ENCODE results near the gene PDE4C. TPM values are rescaled to one million over a fixed set of nuclear protein-coding genes. Genes with fewer than 3 reads are reported as not detected.

The PDE4C gene
- polyA plus RNA-seq, 1 donor from 2014 or later = 1.6 TPM

GRCh38 chr19:18252370-18252717, 26.1 kb upstream of the PDE4C start:
- no peak for TF ChIP-seq MXI1 (conservative IDR thresholded peaks at IDR 0.05; ENCODE audit: poor library complexity, severe bottlenecking)
- no peak for TF ChIP-seq EP300 (conservative IDR thresholded peaks at IDR 0.05; ENCODE audit: poor library complexity, severe bottlenecking)
- TF ChIP-seq REST (IDR thresholded peaks at IDR 0.05; ENCODE audit: borderline replicate concordance) = no peak
- no peak for TF ChIP-seq EZH2 (IDR thresholded peaks at IDR 0.05; ENCODE audit: borderline replicate concordance, insufficient read depth, low read length, poor library complexity, severe bottlenecking)
- TF ChIP-seq RAD21 (conservative IDR thresholded peaks at IDR 0.05) = no peak
- TF ChIP-seq CTCF (IDR thresholded peaks at IDR 0.05; ENCODE audit: poor library complexity, severe bottlenecking) = no peak
- TF ChIP-seq TAF1 (IDR thresholded peaks at IDR 0.05; ENCODE audit: low read depth) = no peak
- TF ChIP-seq POLR2AphosphoS5 (IDR thresholded peaks at IDR 0.05) = no peak
- no peak for TF ChIP-seq SMC3 (conservative IDR thresholded peaks at IDR 0.05; ENCODE audit: poor library complexity)
- Histone ChIP-seq H4K20me1 (ENCODE audit: insufficient read depth) (no peaks in the 10 kb centered on the region), H3K4me3 (ENCODE audit: low read length) (no peak overlapping the region), H3K27ac (ENCODE audit: low read length) (no peak overlapping the region), H3K4me2 (ENCODE audit: low read length) (no peak overlapping the region), H2AFZ (ENCODE audit: low read depth, low read length) (no peak overlapping the region), H3K27me3 (ENCODE audit: insufficient read depth, low read depth, low read length) (peaks cover 15% of the 10 kb centered on the region), H3K9ac (ENCODE audit: low read length) (no peak overlapping the region), H3K9me3 (ENCODE audit: low read length) (no peaks in the 10 kb centered on the region), H3F3A (ENCODE audit: insufficient read depth, low read length, poor library complexity, severe bottlenecking) (no peaks in the 10 kb centered on the region), H3K36me3 (ENCODE audit: insufficient read depth, low read length) (no peaks in the 10 kb centered on the region), H3K9me2 (ENCODE audit: insufficient read depth, low read length) (no peaks in the 10 kb centered on the region), H3K79me2 (replicated peaks; ENCODE audit: insufficient read depth, low read length) (no peaks in the 10 kb centered on the region)

DNA sequence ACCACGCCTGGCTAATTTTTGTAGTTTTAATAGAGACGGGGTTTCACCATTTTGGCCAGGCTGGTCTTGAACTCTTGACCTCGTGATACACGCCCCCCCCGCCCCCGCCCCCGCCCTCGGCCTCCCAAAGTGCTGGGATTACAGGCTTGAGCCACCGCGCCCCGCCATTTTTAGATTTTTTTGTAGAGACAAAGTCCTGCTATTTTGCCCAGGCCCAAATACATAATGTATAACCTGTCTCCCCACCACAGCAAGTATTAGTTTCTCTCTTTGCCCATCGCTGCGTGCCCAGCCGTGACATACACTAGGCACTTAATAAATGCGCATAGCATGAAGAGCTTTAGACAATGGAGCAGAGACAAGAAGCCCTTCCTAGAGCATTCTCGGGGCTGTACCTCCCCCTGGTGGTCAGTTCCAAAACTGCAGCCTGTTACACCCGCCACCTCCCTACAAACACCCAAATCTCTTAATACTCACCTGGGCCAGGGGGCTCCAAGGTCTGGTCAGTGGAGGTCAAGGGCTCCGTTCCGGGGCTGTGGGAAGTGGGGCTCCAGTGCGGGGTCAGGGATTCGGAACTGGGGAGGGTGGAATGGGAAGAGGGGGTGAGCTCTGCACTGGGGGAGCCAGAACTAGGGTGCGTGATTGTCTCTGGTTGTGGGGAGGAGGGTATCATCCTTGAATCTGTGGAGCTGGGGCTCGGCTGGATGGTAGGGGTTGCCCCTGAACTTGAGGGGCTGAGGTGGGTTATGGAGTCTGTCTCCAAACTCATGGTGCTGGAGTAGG, 25.5 kb upstream of the PDE4C start:
- Histone ChIP-seq H3K4me2 (ENCODE audit: low read length) (no peak overlapping the region), H3F3A (ENCODE audit: insufficient read depth, low read length, poor library complexity, severe bottlenecking) (no peaks in the 10 kb centered on the region), H3K27ac (ENCODE audit: low read length) (no peak overlapping the region), H3K79me2 (replicated peaks; ENCODE audit: insufficient read depth, low read length) (no peaks in the 10 kb centered on the region), H2AFZ (ENCODE audit: low read depth, low read length) (no peak overlapping the region), H3K9me2 (ENCODE audit: insufficient read depth, low read length) (no peaks in the 10 kb centered on the region), H3K9ac (ENCODE audit: low read length) (peak overlapping the region; percentile 22), H3K27me3 (ENCODE audit: insufficient read depth, low read depth, low read length) (peaks cover 15% of the 10 kb centered on the region), H3K9me3 (ENCODE audit: low read length) (no peaks in the 10 kb centered on the region), H3K4me3 (ENCODE audit: low read length) (no peak overlapping the region), H4K20me1 (ENCODE audit: insufficient read depth) (no peaks in the 10 kb centered on the region), H3K36me3 (ENCODE audit: insufficient read depth, low read length) (no peaks in the 10 kb centered on the region)
- TF ChIP-seq RAD21 (conservative IDR thresholded peaks at IDR 0.05) (peak; percentile 97), TAF1 (IDR thresholded peaks at IDR 0.05; ENCODE audit: low read depth) (no peak), EP300 (conservative IDR thresholded peaks at IDR 0.05; ENCODE audit: poor library complexity, severe bottlenecking) (no peak), CTCF (IDR thresholded peaks at IDR 0.05; ENCODE audit: poor library complexity, severe bottlenecking) (peak; percentile 97), REST (IDR thresholded peaks at IDR 0.05; ENCODE audit: borderline replicate concordance) (no peak), POLR2AphosphoS5 (IDR thresholded peaks at IDR 0.05) (no peak), MXI1 (conservative IDR thresholded peaks at IDR 0.05; ENCODE audit: poor library complexity, severe bottlenecking) (no peak), EZH2 (IDR thresholded peaks at IDR 0.05; ENCODE audit: borderline replicate concordance, insufficient read depth, low read length, poor library complexity, severe bottlenecking) (no peak), SMC3 (conservative IDR thresholded peaks at IDR 0.05; ENCODE audit: poor library complexity) (peak; percentile 96)

Data from neural cell (in vitro differentiated cells).